Measurements from ENCODE around the gene SCAPER.
"Not testable (repeated sequence)": the region's sequence is repeated elsewhere in the genome, so short reads cannot be mapped to it uniquely, and the experiment has no call there.

Gene SCAPER

GRCh38 chr15:76885212-76885611 is 19.9 kb downstream of the SCAPER start:
- ChIA-PET CTCF (no interaction called here), POLR2A (interaction anchor here (0.6 kb wide), 1 partner anchor 397 kb away, joined by 7 read pairs; no protein-coding TSS in a partner anchor)
- TF ChIP-seq CTCF (IDR thresholded peaks at IDR 0.05; ENCODE audit: control extremely low read depth, extremely low read depth, low read depth, missing control alignments) = no peak
- no peak for DNase-seq (ENCODE audit: extremely low spot score)

- no peak for TF ChIP-seq CTCF (IDR thresholded peaks at IDR 0.05; ENCODE audit: control extremely low read depth, extremely low read depth, low read depth, missing control alignments)
- ChIA-PET POLR2A (no interaction called here), CTCF (interaction anchor here (2.0 kb wide), 1 partner anchor 10 kb away, joined by 4 read pairs; no protein-coding TSS in a partner anchor)
- no peak for DNase-seq (ENCODE audit: extremely low spot score)
These were observed 29.2 kb downstream of the SCAPER start for GRCh38 chr15:76875911-76876310.

GRCh38 chr15:76873066-76873465 is 32.1 kb downstream of the SCAPER start:
- CTCF ChIA-PET; DNase-seq (ENCODE audit: extremely low spot score); POLR2A ChIA-PET: not testable (repeated sequence)

- POLR2A ChIA-PET = no interaction called here
- DNase-seq (ENCODE audit: extremely low spot score) = no peak
These were observed 33.2 kb downstream of the SCAPER start for GRCh38 chr15:76871930-76872329.

GRCh38 chr15:76868740-76869139 is 36.4 kb downstream of the SCAPER start:
- ChIA-PET POLR2A (no interaction called here), CTCF (no interaction called here)
- no peak for TF ChIP-seq CTCF (IDR thresholded peaks at IDR 0.05; ENCODE audit: control extremely low read depth, extremely low read depth, low read depth, missing control alignments)
- DNase-seq (ENCODE audit: extremely low spot score) = no peak

More at GRCh38 chr15:76871930-76872329, 33.2 kb downstream of the SCAPER start:
- CTCF ChIA-PET = interaction anchor here (1.4 to 1.6 kb wide), 2 partner anchors 10 to 11 kb away, joined by 3 read pairs; no protein-coding TSS in a partner anchor
- TF ChIP-seq CTCF (IDR thresholded peaks at IDR 0.05; ENCODE audit: control extremely low read depth, extremely low read depth, low read depth, missing control alignments) = no peak

- TF ChIP-seq CTCF (IDR thresholded peaks at IDR 0.05; ENCODE audit: control extremely low read depth, extremely low read depth, low read depth, missing control alignments) = peak; percentile 43
- CTCF ChIA-PET = interaction anchor here (0.9 to 1.6 kb wide), 5 partner anchors 8 to 679 kb away, joined by 3 to 7 read pairs (median 3); no protein-coding TSS in a partner anchor
- DNase-seq (ENCODE audit: extremely low spot score) = no peak
- POLR2A ChIA-PET = interaction anchor here (0.7 kb wide), 1 partner anchor 8 kb away, joined by 3 read pairs; no protein-coding TSS in a partner anchor
These were observed 38.3 kb downstream of the SCAPER start for GRCh38 chr15:76866716-76867321.

GRCh38 chr15:76866008-76866407 is 39.1 kb downstream of the SCAPER start:
- POLR2A ChIA-PET = interaction anchor here (0.7 kb wide), 1 partner anchor 8 kb away, joined by 3 read pairs; no protein-coding TSS in a partner anchor
- no peak for TF ChIP-seq CTCF (IDR thresholded peaks at IDR 0.05; ENCODE audit: control extremely low read depth, extremely low read depth, low read depth, missing control alignments)
- CTCF ChIA-PET = interaction anchor here (0.8 to 1.3 kb wide), 4 partner anchors 9 to 676 kb away, joined by 3 to 4 read pairs (median 4); no protein-coding TSS in a partner anchor
- no peak for DNase-seq (ENCODE audit: extremely low spot score)
